ENCODE results near the gene KYNU. TPM values are rescaled to one million over a fixed set of nuclear protein-coding genes. Genes with fewer than 3 reads are reported as not detected.
"Not testable (repeated sequence)": the region's sequence is repeated elsewhere in the genome, so short reads cannot be mapped to it uniquely, and the experiment has no call there.

Gene KYNU
- total RNA-seq, 2 donors from 2014 or later, result 1.8 to 2.8 TPM

- Mint-ChIP-seq H3K4me1 (no peaks in the 10 kb centered on the region), H3K4me3 (no peak overlapping the region), H3K27ac (no peak overlapping the region), H3K36me3 (ENCODE audit: low read depth) (no peaks in the 10 kb centered on the region), H3K27me3 (no peaks in the 10 kb centered on the region)
- ATAC-seq (no peak), DNase-seq (no peak)
- H3K9me3 ChIP-seq (ENCODE audit: control insufficient read depth, low read length, poor library complexity, severe bottlenecking), result no peaks in the 10 kb centered on the region
Measured at GRCh38 chr2:142940606-142941223, 63.3 kb downstream of the KYNU start.

- no peaks in the 10 kb centered on the region for H3K36me3 Mint-ChIP-seq (ENCODE audit: low read depth)
- ATAC-seq (no peak), DNase-seq (no peak)
- no peak overlapping the region for H3K27ac Mint-ChIP-seq
- no peaks in the 10 kb centered on the region for H3K9me3 ChIP-seq (ENCODE audit: control insufficient read depth, low read length, poor library complexity, severe bottlenecking)
- H3K4me1 Mint-ChIP-seq, result no peaks in the 10 kb centered on the region
- peaks cover 12% of the 10 kb centered on the region for H3K27me3 Mint-ChIP-seq
- H3K4me3 Mint-ChIP-seq, result no peak overlapping the region
Measured at GRCh38 chr2:142942690-142943089, 65.2 kb downstream of the KYNU start.

GRCh38 chr2:142944264-142944663, 66.8 kb downstream of the KYNU start:
- no peaks in the 10 kb centered on the region for H3K36me3 Mint-ChIP-seq (ENCODE audit: low read depth)
- H3K4me1 Mint-ChIP-seq, result no peaks in the 10 kb centered on the region
- no peak for ATAC-seq
- H3K27me3 Mint-ChIP-seq, result peaks cover 17% of the 10 kb centered on the region
- no peak overlapping the region for H3K4me3 Mint-ChIP-seq
- H3K9me3 ChIP-seq (ENCODE audit: control insufficient read depth, low read length, poor library complexity, severe bottlenecking), result no peaks in the 10 kb centered on the region
- no peak for DNase-seq
- H3K27ac Mint-ChIP-seq, result no peak overlapping the region

- H3K9me3 ChIP-seq (ENCODE audit: control insufficient read depth, low read length, poor library complexity, severe bottlenecking), result no peaks in the 10 kb centered on the region
- H3K27ac Mint-ChIP-seq, result no peak overlapping the region
- H3K36me3 Mint-ChIP-seq (ENCODE audit: low read depth), result no peaks in the 10 kb centered on the region
- no peak for ATAC-seq
- DNase-seq, result no peak
- H3K4me1 Mint-ChIP-seq, result no peaks in the 10 kb centered on the region
- peaks cover 17% of the 10 kb centered on the region for H3K27me3 Mint-ChIP-seq
- no peak overlapping the region for H3K4me3 Mint-ChIP-seq
Measured at GRCh38 chr2:142944721-142945120, 67.3 kb downstream of the KYNU start.

GRCh38 chr2:142946941-142947340, 69.5 kb downstream of the KYNU start:
- Mint-ChIP-seq H3K27me3 (peaks cover 17% of the 10 kb centered on the region), H3K27ac (no peak overlapping the region), H3K4me3 (no peak overlapping the region), H3K4me1 (no peaks in the 10 kb centered on the region), H3K36me3 (ENCODE audit: low read depth) (peaks cover 2% of the 10 kb centered on the region)
- ATAC-seq (no peak), DNase-seq (no peak)
- H3K9me3 ChIP-seq (ENCODE audit: control insufficient read depth, low read length, poor library complexity, severe bottlenecking), result no peaks in the 10 kb centered on the region

- H3K36me3 Mint-ChIP-seq (ENCODE audit: low read depth); ATAC-seq; H3K9me3 ChIP-seq (ENCODE audit: control insufficient read depth, low read length, poor library complexity, severe bottlenecking); H3K27ac Mint-ChIP-seq; H3K4me1 Mint-ChIP-seq; H3K4me3 Mint-ChIP-seq; DNase-seq: not testable (repeated sequence)
- H3K27me3 Mint-ChIP-seq, result peaks cover 17% of the 10 kb centered on the region
Measured at GRCh38 chr2:142948723-142949122, 71.3 kb downstream of the KYNU start.

- H3K9me3 ChIP-seq (ENCODE audit: control insufficient read depth, low read length, poor library complexity, severe bottlenecking); DNase-seq; ATAC-seq; H3K4me3 Mint-ChIP-seq; H3K27ac Mint-ChIP-seq; H3K4me1 Mint-ChIP-seq; H3K36me3 Mint-ChIP-seq (ENCODE audit: low read depth): not testable (repeated sequence)
- H3K27me3 Mint-ChIP-seq, result peaks cover 19% of the 10 kb centered on the region
Measured at GRCh38 chr2:142950323-142950722, 72.9 kb downstream of the KYNU start.

GRCh38 chr2:142951190-142952007, 73.9 kb downstream of the KYNU start:
- no peak for ATAC-seq
- DNase-seq, result no peak
- H3K27me3 Mint-ChIP-seq, result peaks cover 23% of the 10 kb centered on the region
- no peak overlapping the region for H3K4me3 Mint-ChIP-seq
- no peaks in the 10 kb centered on the region for H3K9me3 ChIP-seq (ENCODE audit: control insufficient read depth, low read length, poor library complexity, severe bottlenecking)
- peaks cover 2% of the 10 kb centered on the region for H3K36me3 Mint-ChIP-seq (ENCODE audit: low read depth)
- no peak overlapping the region for H3K27ac Mint-ChIP-seq
- no peaks in the 10 kb centered on the region for H3K4me1 Mint-ChIP-seq

- no peak overlapping the region for H3K4me3 Mint-ChIP-seq
- DNase-seq, result no peak
Measured at GRCh38 chr2:142952018-142952417, 74.6 kb downstream of the KYNU start.

GRCh38 chr2:142952793-142953494, 75.5 kb downstream of the KYNU start:
- Mint-ChIP-seq H3K27me3 (peaks cover 19% of the 10 kb centered on the region), H3K4me1 (no peaks in the 10 kb centered on the region), H3K4me3 (no peak overlapping the region), H3K27ac (no peak overlapping the region), H3K36me3 (ENCODE audit: low read depth) (peaks cover 2% of the 10 kb centered on the region)
- no peak for ATAC-seq
- H3K9me3 ChIP-seq (ENCODE audit: control insufficient read depth, low read length, poor library complexity, severe bottlenecking), result no peaks in the 10 kb centered on the region
- no peak for DNase-seq

More at GRCh38 chr2:142952018-142952417, 74.6 kb downstream of the KYNU start:
- H3K27ac Mint-ChIP-seq, result no peak overlapping the region
- H3K4me1 Mint-ChIP-seq, result no peaks in the 10 kb centered on the region
- no peak for ATAC-seq
- H3K9me3 ChIP-seq (ENCODE audit: control insufficient read depth, low read length, poor library complexity, severe bottlenecking), result no peaks in the 10 kb centered on the region
- peaks cover 2% of the 10 kb centered on the region for H3K36me3 Mint-ChIP-seq (ENCODE audit: low read depth)
- peaks cover 17% of the 10 kb centered on the region for H3K27me3 Mint-ChIP-seq

- H3K27ac Mint-ChIP-seq, result no peak overlapping the region
- H3K27me3 Mint-ChIP-seq, result peaks cover 23% of the 10 kb centered on the region
- no peaks in the 10 kb centered on the region for H3K9me3 ChIP-seq (ENCODE audit: control insufficient read depth, low read length, poor library complexity, severe bottlenecking)
- ATAC-seq (no peak), DNase-seq (no peak)
- peaks cover 2% of the 10 kb centered on the region for H3K36me3 Mint-ChIP-seq (ENCODE audit: low read depth)
- no peaks in the 10 kb centered on the region for H3K4me1 Mint-ChIP-seq
- no peak overlapping the region for H3K4me3 Mint-ChIP-seq
Measured at GRCh38 chr2:142954493-142954892, 77.0 kb downstream of the KYNU start.

- no peak for DNase-seq
- H3K36me3 Mint-ChIP-seq (ENCODE audit: low read depth), result no peaks in the 10 kb centered on the region
- H3K9me3 ChIP-seq (ENCODE audit: control insufficient read depth, low read length, poor library complexity, severe bottlenecking), result no peaks in the 10 kb centered on the region
- H3K4me1 Mint-ChIP-seq, result no peaks in the 10 kb centered on the region
- H3K27me3 Mint-ChIP-seq, result peaks cover 23% of the 10 kb centered on the region
- no peak for ATAC-seq
- H3K4me3 Mint-ChIP-seq, result no peak overlapping the region
- no peak overlapping the region for H3K27ac Mint-ChIP-seq
Measured at GRCh38 chr2:142957144-142957543, 79.7 kb downstream of the KYNU start.

- H3K27ac Mint-ChIP-seq, result no peak overlapping the region
- H3K4me1 Mint-ChIP-seq, result no peaks in the 10 kb centered on the region
- peaks cover 19% of the 10 kb centered on the region for H3K27me3 Mint-ChIP-seq
- no peak overlapping the region for H3K4me3 Mint-ChIP-seq
- ATAC-seq (no peak), DNase-seq (no peak)
- H3K36me3 Mint-ChIP-seq (ENCODE audit: low read depth), result no peaks in the 10 kb centered on the region
- no peaks in the 10 kb centered on the region for H3K9me3 ChIP-seq (ENCODE audit: control insufficient read depth, low read length, poor library complexity, severe bottlenecking)
Measured at GRCh38 chr2:142961202-142961601, 83.7 kb downstream of the KYNU start.

All from T-helper 17 cell (primary cell).